Measurements from ENCODE around the gene B3GALNT2.

B3GALNT2 gene

GRCh38 chr1:235408503-235408960 is 95.7 kb downstream of the B3GALNT2 start:
- DNase-seq: no peak

- DNase-seq: no peak
Observed at GRCh38 chr1:235407419-235407818, 96.8 kb downstream of the B3GALNT2 start.

- DNase-seq: no peak
Observed at GRCh38 chr1:235404190-235404589, 100.1 kb downstream of the B3GALNT2 start.

GRCh38 chr1:235403593-235403992 is 100.7 kb downstream of the B3GALNT2 start:
- no peak for DNase-seq

- DNase-seq: no peak
Observed at GRCh38 chr1:235402457-235403200, 101.6 kb downstream of the B3GALNT2 start.

- DNase-seq: no peak
Observed at GRCh38 chr1:235401251-235401650, 103.0 kb downstream of the B3GALNT2 start.
